Rectal smooth muscle tissue (tissue), 1 donor: Measurements from ENCODE around the gene TBCEL.

Source experiments
- H3K27ac ChIP-seq: one replicate; pipeline ENCODE4 v1.7.0; 2013; ENCODE audit warnings: low read depth, low read length, inconsistent platforms
- H3K27me3 ChIP-seq: one replicate; pipeline ENCODE4 v1.7.0; 2013; ENCODE audit warnings: low read length; ENCODE audit not compliant: control insufficient read depth, insufficient read depth
- H3K36me3 ChIP-seq: one replicate; pipeline ENCODE4 v1.7.0; 2013; ENCODE audit warnings: low read length; ENCODE audit not compliant: control insufficient read depth, insufficient read depth
- H3K4me1 ChIP-seq: one replicate; pipeline ENCODE4 v1.7.0; 2013; ENCODE audit warnings: low read length; ENCODE audit not compliant: control insufficient read depth, insufficient read depth
- H3K4me3 ChIP-seq: one replicate; pipeline ENCODE4 v1.7.0; 2013; ENCODE audit warnings: low read length
- H3K9ac ChIP-seq: one replicate; pipeline ENCODE4 v1.7.0; 2013; ENCODE audit warnings: low read length

The TBCEL gene

GRCh38 chr11:121053244-121053643 is 29.3 kb downstream of the TBCEL start:
- Histone ChIP-seq H3K4me1 (no peaks in the 10 kb centered on the region), H3K27me3 (no peaks in the 10 kb centered on the region), H3K9ac (no peak overlapping the region), H3K4me3 (no peak overlapping the region), H3K27ac (no peak overlapping the region), H3K36me3 (peaks cover 12% of the 10 kb centered on the region)

- H3K4me3 ChIP-seq = no peak overlapping the region
- H3K27ac ChIP-seq = no peak overlapping the region
- no peaks in the 10 kb centered on the region for H3K27me3 ChIP-seq
- H3K36me3 ChIP-seq = peaks cover 12% of the 10 kb centered on the region
- no peaks in the 10 kb centered on the region for H3K4me1 ChIP-seq
- H3K9ac ChIP-seq = no peak overlapping the region
Observed at GRCh38 chr11:121054266-121054665, 30.4 kb downstream of the TBCEL start.

GRCh38 chr11:121055076-121055475 is 31.2 kb downstream of the TBCEL start:
- H3K36me3 ChIP-seq = peaks cover 12% of the 10 kb centered on the region
- no peak overlapping the region for H3K4me3 ChIP-seq
- H3K27me3 ChIP-seq = no peaks in the 10 kb centered on the region
- H3K4me1 ChIP-seq = no peaks in the 10 kb centered on the region
- H3K9ac ChIP-seq = no peak overlapping the region
- H3K27ac ChIP-seq = no peak overlapping the region

- Histone ChIP-seq H3K9ac (no peak overlapping the region), H3K4me3 (no peak overlapping the region), H3K27me3 (no peaks in the 10 kb centered on the region), H3K27ac (no peak overlapping the region), H3K36me3 (peaks cover 12% of the 10 kb centered on the region), H3K4me1 (no peaks in the 10 kb centered on the region)
Observed at GRCh38 chr11:121057922-121058321, 34.0 kb downstream of the TBCEL start.

GRCh38 chr11:121058941-121059340 is 35.0 kb downstream of the TBCEL start:
- Histone ChIP-seq H3K4me1 (no peaks in the 10 kb centered on the region), H3K36me3 (peaks cover 5% of the 10 kb centered on the region), H3K4me3 (no peak overlapping the region), H3K9ac (no peak overlapping the region), H3K27ac (no peak overlapping the region), H3K27me3 (no peaks in the 10 kb centered on the region)

GRCh38 chr11:121059605-121060004 is 35.7 kb downstream of the TBCEL start:
- Histone ChIP-seq H3K4me3 (no peak overlapping the region), H3K36me3 (peaks cover 5% of the 10 kb centered on the region), H3K27ac (no peak overlapping the region), H3K9ac (no peak overlapping the region), H3K27me3 (no peaks in the 10 kb centered on the region), H3K4me1 (no peaks in the 10 kb centered on the region)

GRCh38 chr11:121063728-121064127 is 39.8 kb downstream of the TBCEL start:
- no peak overlapping the region for H3K9ac ChIP-seq
- no peaks in the 10 kb centered on the region for H3K4me1 ChIP-seq
- no peak overlapping the region for H3K4me3 ChIP-seq
- H3K36me3 ChIP-seq = no peaks in the 10 kb centered on the region
- H3K27ac ChIP-seq = no peak overlapping the region
- no peaks in the 10 kb centered on the region for H3K27me3 ChIP-seq

GRCh38 chr11:121066623-121067022 is 42.7 kb downstream of the TBCEL start:
- Histone ChIP-seq H3K36me3 (peaks cover under 1% of the 10 kb centered on the region), H3K9ac (no peak overlapping the region), H3K4me3 (no peak overlapping the region), H3K27me3 (no peaks in the 10 kb centered on the region), H3K27ac (no peak overlapping the region), H3K4me1 (no peaks in the 10 kb centered on the region)

GRCh38 chr11:121067026-121067425 is 43.1 kb downstream of the TBCEL start:
- Histone ChIP-seq H3K27ac (no peak overlapping the region), H3K9ac (no peak overlapping the region), H3K27me3 (no peaks in the 10 kb centered on the region), H3K4me1 (no peaks in the 10 kb centered on the region), H3K4me3 (no peak overlapping the region), H3K36me3 (peaks cover 4% of the 10 kb centered on the region)

- Histone ChIP-seq H3K27ac (no peak overlapping the region), H3K4me1 (no peaks in the 10 kb centered on the region), H3K27me3 (no peaks in the 10 kb centered on the region), H3K9ac (no peak overlapping the region), H3K36me3 (peaks cover 4% of the 10 kb centered on the region), H3K4me3 (no peak overlapping the region)
Observed at GRCh38 chr11:121067453-121067852, 43.6 kb downstream of the TBCEL start.

GRCh38 chr11:121067962-121068647 is 44.2 kb downstream of the TBCEL start:
- no peaks in the 10 kb centered on the region for H3K4me1 ChIP-seq
- H3K27ac ChIP-seq = no peak overlapping the region
- H3K9ac ChIP-seq = no peak overlapping the region
- H3K27me3 ChIP-seq = no peaks in the 10 kb centered on the region
- peaks cover 4% of the 10 kb centered on the region for H3K36me3 ChIP-seq
- H3K4me3 ChIP-seq = no peak overlapping the region

GRCh38 chr11:121068787-121069186 is 44.9 kb downstream of the TBCEL start:
- H3K9ac ChIP-seq = no peak overlapping the region
- H3K27me3 ChIP-seq = no peaks in the 10 kb centered on the region
- no peak overlapping the region for H3K27ac ChIP-seq
- H3K4me1 ChIP-seq = no peaks in the 10 kb centered on the region
- peaks cover 4% of the 10 kb centered on the region for H3K36me3 ChIP-seq
- no peak overlapping the region for H3K4me3 ChIP-seq
